Hepatocyte (in vitro differentiated cells): ENCODE results near the gene PSPH. TPM values are rescaled to one million over a fixed set of nuclear protein-coding genes. Genes with fewer than 3 reads are reported as not detected.
"Not testable (repeated sequence)": the region's sequence is repeated elsewhere in the genome, so short reads cannot be mapped to it uniquely, and the experiment has no call there.

Source experiments
- DNase-seq: peaks from one replicate; pipeline ENCODE4 v3.0.0-alpha.2; 2016; ENCODE audit warnings: low spot score
- H2AFZ ChIP-seq: fragments of 200-600 bp; sonication (generic); 2 replicates; pipeline ENCODE4 v1.6.0; 2016; ENCODE audit warnings: antibody characterized with exemption, mild to moderate bottlenecking
- H3K27ac ChIP-seq: fragments of 200-600 bp; sonication (generic); 2 replicates; pipeline ENCODE4 v1.5.1; 2016; ENCODE audit warnings: mild to moderate bottlenecking
- H3K27me3 ChIP-seq: fragments of 200-600 bp; sonication (generic); 2 replicates; pipeline ENCODE4 v1.6.1; 2016
- H3K36me3 ChIP-seq: fragments of 200-600 bp; sonication (generic); replicated peaks from 2 replicates; pipeline ENCODE4 v1.5.1; 2016; ENCODE audit warnings: low read depth; ENCODE audit not compliant: insufficient read depth
- H3K4me1 ChIP-seq: fragments of 200-600 bp; sonication (generic); 2 replicates; pipeline ENCODE4 v1.5.1; 2016; ENCODE audit warnings: mild to moderate bottlenecking, moderate library complexity; ENCODE audit not compliant: insufficient read depth
- H3K4me2 ChIP-seq: fragments of 200-600 bp; sonication (generic); 2 replicates; pipeline ENCODE4 v1.6.0; 2016
- H3K4me3 ChIP-seq: fragments of 200-600 bp; sonication (generic); 2 replicates; pipeline ENCODE4 v1.5.1; 2016; ENCODE audit warnings: mild to moderate bottlenecking
- H3K79me2 ChIP-seq: fragments of 200-600 bp; sonication (generic); 2 replicates; pipeline ENCODE4 v1.6.0; 2017; ENCODE audit warnings: mild to moderate bottlenecking
- H3K9me2 ChIP-seq: fragments of 200-600 bp; sonication (generic); replicated peaks from 2 replicates; pipeline ENCODE4 v1.6.0; 2017; ENCODE audit warnings: mild to moderate bottlenecking; ENCODE audit not compliant: insufficient read depth
- H3K9me3 ChIP-seq: fragments of 200-600 bp; sonication (generic); 2 replicates; pipeline ENCODE4 v1.5.1; 2016; ENCODE audit warnings: low read depth, mild to moderate bottlenecking
- H4K20me1 ChIP-seq: fragments of 200-600 bp; sonication (generic); 2 replicates; pipeline ENCODE4 v1.6.0; 2016; ENCODE audit warnings: mild to moderate bottlenecking; ENCODE audit not compliant: insufficient read depth, poor library complexity, severe bottlenecking
- EZH2 ChIP-seq: fragments of 200-600 bp; sonication (generic); IDR thresholded peaks from 2 replicates; pipeline ENCODE4 v1.6.1; 2016; ENCODE audit warnings: antibody characterized with exemption, mild to moderate bottlenecking, borderline replicate concordance
- EZH2phosphoT487 ChIP-seq: fragments of 200-600 bp; sonication (generic); IDR thresholded peaks from one replicate; pipeline ENCODE4 v1.6.1; 2018; ENCODE audit warnings: antibody characterized with exemption, mild to moderate bottlenecking, low read depth, moderate library complexity; ENCODE audit not compliant: unreplicated experiment, severe bottlenecking
- WGBS: methylation state at CpG from one replicate; pipeline ENCODE4 v1.1.6; 2016; ENCODE audit warnings: low lambda C conversion rate; ENCODE audit errors: missing lambda C conversion rate; 5-methylcytosine and 5-hydroxymethylcytosine counted together
- polyA plus RNA-seq: library from polyadenylated mRNA; unstranded; fragments of >200 nt; fragmentation: Nextera tagmentation; extraction: Ambion mirVana; gene quantifications from 2 replicates; pipeline ENCODE4 v1.2.1, GENCODE V29; 2016
- total RNA-seq: library from RNA; depleted of rRNA; stranded (reverse); fragments of >200 nt; gene quantifications from 2 replicates; pipeline ENCODE4 v1.2.3, GENCODE V29; 2014
- TF ChIP-seq, protein P1 (sequence below): fragments of 200-600 bp; sonication (generic); IDR thresholded peaks from 2 replicates; pipeline ENCODE4 v1.5.1; 2016; ENCODE audit warnings: antibody characterized with exemption, mild to moderate bottlenecking; ENCODE audit not compliant: poor library complexity

PSPH gene
- total and polyA plus RNA-seq, 2 experiments from 2014 or later = 48.0 to 160 TPM

DNA sequence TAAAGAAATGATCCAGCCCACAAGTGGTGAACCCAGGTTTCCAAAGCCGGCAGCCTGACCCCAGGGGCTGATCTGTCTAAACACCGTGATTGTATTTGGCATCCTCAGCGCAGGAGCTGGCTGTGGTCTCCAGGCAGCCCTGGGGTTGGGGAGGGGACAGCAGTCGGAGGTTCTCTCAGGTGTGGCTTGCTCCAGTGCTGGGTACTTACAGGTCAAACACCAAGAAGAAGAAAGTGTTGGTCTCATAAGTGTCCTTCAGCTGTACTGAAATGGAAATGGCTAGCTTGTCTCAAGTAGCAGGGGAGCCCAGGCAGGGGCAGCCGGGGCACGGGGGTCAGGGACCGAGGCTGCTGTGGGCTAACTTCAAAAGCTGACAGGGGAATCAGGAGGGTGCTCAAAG lies 35.5 kb upstream of the PSPH start:
- H3K4me3 ChIP-seq = no peak overlapping the region
- H2AFZ ChIP-seq = no peak overlapping the region
- WGBS = 97% methylated on average over 7 of the region's 7 CpGs
- H3K36me3 ChIP-seq = no peaks in the 10 kb centered on the region
- TF ChIP-seq EZH2phosphoT487 (no peak), EZH2 (no peak)
- TF ChIP-seq, protein P1, sequence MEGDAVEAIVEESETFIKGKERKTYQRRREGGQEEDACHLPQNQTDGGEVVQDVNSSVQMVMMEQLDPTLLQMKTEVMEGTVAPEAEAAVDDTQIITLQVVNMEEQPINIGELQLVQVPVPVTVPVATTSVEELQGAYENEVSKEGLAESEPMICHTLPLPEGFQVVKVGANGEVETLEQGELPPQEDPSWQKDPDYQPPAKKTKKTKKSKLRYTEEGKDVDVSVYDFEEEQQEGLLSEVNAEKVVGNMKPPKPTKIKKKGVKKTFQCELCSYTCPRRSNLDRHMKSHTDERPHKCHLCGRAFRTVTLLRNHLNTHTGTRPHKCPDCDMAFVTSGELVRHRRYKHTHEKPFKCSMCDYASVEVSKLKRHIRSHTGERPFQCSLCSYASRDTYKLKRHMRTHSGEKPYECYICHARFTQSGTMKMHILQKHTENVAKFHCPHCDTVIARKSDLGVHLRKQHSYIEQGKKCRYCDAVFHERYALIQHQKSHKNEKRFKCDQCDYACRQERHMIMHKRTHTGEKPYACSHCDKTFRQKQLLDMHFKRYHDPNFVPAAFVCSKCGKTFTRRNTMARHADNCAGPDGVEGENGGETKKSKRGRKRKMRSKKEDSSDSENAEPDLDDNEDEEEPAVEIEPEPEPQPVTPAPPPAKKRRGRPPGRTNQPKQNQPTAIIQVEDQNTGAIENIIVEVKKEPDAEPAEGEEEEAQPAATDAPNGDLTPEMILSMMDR = no peak
- H3K27me3 ChIP-seq = no peaks in the 10 kb centered on the region
- no peaks in the 10 kb centered on the region for H3K79me2 ChIP-seq
- H3K9me2 ChIP-seq = no peaks in the 10 kb centered on the region
- no peaks in the 10 kb centered on the region for H3K9me3 ChIP-seq
- no peaks in the 10 kb centered on the region for H3K4me1 ChIP-seq
- no peaks in the 10 kb centered on the region for H4K20me1 ChIP-seq
- no peak overlapping the region for H3K4me2 ChIP-seq
- no peak for DNase-seq
- H3K27ac ChIP-seq = no peak overlapping the region

DNA sequence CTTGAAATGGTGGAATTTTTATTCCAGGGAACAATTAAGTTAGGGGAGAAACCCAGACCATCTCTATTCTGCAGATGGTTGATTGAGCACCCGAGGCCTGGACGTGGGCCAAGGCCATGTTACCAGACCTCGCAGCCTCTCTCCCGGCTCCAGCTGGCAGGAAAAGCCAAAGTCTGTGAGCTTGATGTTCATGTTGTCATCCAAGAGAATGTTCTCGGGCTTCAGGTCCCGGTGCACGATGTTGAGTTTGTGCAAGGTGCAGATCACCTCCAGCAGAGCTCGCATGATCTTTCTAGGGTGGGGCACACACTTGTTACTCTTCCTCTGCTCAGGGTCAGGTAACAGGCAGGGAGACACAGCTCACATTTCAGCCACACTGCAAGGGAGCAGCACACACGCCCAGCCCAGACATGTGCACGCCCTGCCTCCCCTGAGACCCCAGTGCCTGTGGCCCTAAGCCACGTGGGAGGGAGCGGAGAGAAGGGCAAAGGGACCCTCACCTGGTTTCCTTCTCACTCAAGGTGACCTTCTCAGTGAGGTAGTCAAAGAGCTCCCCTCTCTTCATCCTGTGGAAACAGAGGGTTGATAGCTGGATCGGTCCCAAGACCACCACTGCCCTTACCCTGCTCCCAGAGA lies 32.0 kb upstream of the PSPH start:
- H3K4me3 ChIP-seq = no peak overlapping the region
- no peak overlapping the region for H3K27ac ChIP-seq
- H3K79me2 ChIP-seq = no peaks in the 10 kb centered on the region
- no peak for DNase-seq
- 87% methylated on average over 13 of the region's 13 CpGs for WGBS
- H3K4me2 ChIP-seq = no peak overlapping the region
- H3K36me3 ChIP-seq = no peaks in the 10 kb centered on the region
- TF ChIP-seq EZH2 (no peak), EZH2phosphoT487 (no peak)
- TF ChIP-seq, protein P1 = no peak
- H3K9me2 ChIP-seq = no peaks in the 10 kb centered on the region
- no peak overlapping the region for H2AFZ ChIP-seq
- H3K27me3 ChIP-seq = no peaks in the 10 kb centered on the region
- H4K20me1 ChIP-seq = no peaks in the 10 kb centered on the region
- no peaks in the 10 kb centered on the region for H3K9me3 ChIP-seq
- H3K4me1 ChIP-seq = no peaks in the 10 kb centered on the region

DNA sequence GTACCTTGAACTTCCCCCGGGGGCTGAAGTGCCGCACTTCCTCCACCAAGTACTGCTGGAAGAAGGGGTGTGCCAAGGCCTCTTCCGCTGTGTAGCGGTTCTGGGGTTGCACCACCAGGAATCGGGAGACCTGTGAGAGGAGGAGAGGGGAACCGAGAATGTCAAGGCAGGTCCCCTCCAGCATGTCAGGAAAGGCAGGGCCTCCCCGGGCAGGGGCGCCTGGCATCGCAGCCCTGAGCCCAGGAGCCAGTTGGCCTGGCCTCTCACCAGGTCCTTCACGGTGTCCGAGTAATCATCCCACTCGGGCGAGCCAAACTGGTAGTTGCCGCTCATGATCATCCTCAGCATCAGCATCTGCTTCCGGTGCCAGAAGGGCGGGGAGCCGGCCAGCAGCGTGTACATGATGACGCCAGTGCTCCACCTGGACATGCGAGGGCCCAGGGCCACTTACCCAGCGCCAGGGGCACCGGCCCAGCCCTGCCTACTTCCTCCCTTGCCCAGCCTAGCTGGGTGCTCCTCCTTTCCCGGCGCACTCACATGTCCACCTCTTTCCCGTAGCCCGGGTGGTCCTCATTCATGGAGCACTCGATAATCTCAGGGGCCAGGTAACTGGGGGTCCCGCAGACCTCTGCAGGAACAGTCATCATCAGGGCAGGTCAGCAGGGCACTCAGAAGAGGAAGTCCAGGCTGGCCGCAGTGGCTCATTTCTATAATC lies 30.5 kb upstream of the PSPH start:
- no peaks in the 10 kb centered on the region for H3K27me3 ChIP-seq
- no peaks in the 10 kb centered on the region for H4K20me1 ChIP-seq
- H3K4me1 ChIP-seq = no peaks in the 10 kb centered on the region
- H3K9me3 ChIP-seq = no peaks in the 10 kb centered on the region
- H3K4me2 ChIP-seq = no peak overlapping the region
- no peak overlapping the region for H2AFZ ChIP-seq
- DNase-seq = no peak
- H3K36me3 ChIP-seq = no peaks in the 10 kb centered on the region
- no peak overlapping the region for H3K27ac ChIP-seq
- no peaks in the 10 kb centered on the region for H3K9me2 ChIP-seq
- WGBS = 97% methylated on average over 28 of the region's 29 CpGs
- no peak overlapping the region for H3K4me3 ChIP-seq
- H3K79me2 ChIP-seq = no peaks in the 10 kb centered on the region
- TF ChIP-seq, protein P1 = no peak

DNA sequence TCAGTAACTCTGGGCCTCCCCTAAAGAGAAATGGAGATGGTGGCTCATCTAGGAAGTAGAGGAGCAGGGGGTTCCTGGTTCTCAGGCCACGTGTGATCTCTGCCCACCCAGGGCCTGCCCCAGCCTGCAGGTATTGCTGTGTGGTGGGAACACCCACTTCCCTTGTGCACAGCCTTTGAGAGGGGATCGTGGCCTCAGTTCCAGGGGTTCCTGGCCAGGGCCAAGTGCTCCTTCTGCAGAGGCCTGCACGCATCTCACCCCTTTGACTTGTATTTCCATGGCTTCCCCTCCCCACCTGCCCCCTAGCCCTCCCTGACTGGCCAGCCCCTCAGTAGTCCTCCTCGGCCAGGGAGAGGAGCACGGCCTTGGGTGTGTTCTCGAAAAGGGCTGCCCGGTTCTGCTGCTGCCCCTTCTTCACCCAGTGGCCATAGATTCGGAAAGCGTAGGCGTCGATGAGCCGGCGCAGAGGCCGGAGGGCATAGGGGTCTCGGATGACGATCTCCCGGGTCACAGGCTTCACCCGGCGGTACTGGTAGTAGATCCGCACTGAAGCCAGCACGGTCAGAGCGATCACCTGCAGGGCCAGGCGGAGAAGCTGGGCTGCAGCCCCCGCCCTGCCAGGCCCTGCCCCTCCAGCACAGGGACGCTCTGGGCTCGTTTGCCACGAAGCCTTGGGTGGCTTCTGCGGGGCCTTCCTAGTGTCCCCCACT lies 29.6 kb upstream of the PSPH start:
- not testable (repeated sequence) for H3K4me3 ChIP-seq, H3K79me2 ChIP-seq, H3K9me3 ChIP-seq, H2AFZ ChIP-seq, H3K4me1 ChIP-seq, H3K36me3 ChIP-seq, H3K27me3 ChIP-seq, H4K20me1 ChIP-seq, H3K9me2 ChIP-seq, H3K4me2 ChIP-seq, DNase-seq, H3K27ac ChIP-seq
- 96% methylated on average over 28 of the region's 28 CpGs for WGBS
